ENCODE measurements around the gene PSMB9.

Gene PSMB9

GRCh38 chr6:32835167-32835893, 18.7 kb upstream of the PSMB9 start:
- Histone ChIP-seq H3K4me1 (ENCODE audit: control insufficient read depth, low read depth, low read length) (no peaks in the 10 kb centered on the region), H3K9ac (ENCODE audit: low read length) (no peak overlapping the region), H3K36me3 (ENCODE audit: control insufficient read depth, insufficient read depth, low read length) (no peaks in the 10 kb centered on the region), H3K79me1 (ENCODE audit: low read length) (no peaks in the 10 kb centered on the region), H3K27me3 (ENCODE audit: insufficient read depth, low read length, poor library complexity) (no peaks in the 10 kb centered on the region), H3K18ac (ENCODE audit: low read length) (no peak overlapping the region), H2AK5ac (ENCODE audit: low read length) (no peak overlapping the region), H3K79me2 (ENCODE audit: control insufficient read depth, insufficient read depth, low read length) (no peaks in the 10 kb centered on the region), H3K56ac (ENCODE audit: low read length) (no peak overlapping the region), H4K5ac (ENCODE audit: low read length) (no peak overlapping the region), H3K4ac (ENCODE audit: low read depth, low read length) (no peak overlapping the region), H2BK15ac (replicated peaks; ENCODE audit: low read depth) (no peak overlapping the region), H3K4me2 (ENCODE audit: low read length) (no peak overlapping the region), H2BK120ac (ENCODE audit: low read depth, low read length) (no peak overlapping the region), H2BK5ac (ENCODE audit: low read length) (no peak overlapping the region), H3K4me3 (ENCODE audit: low read length) (no peak overlapping the region), H3K23ac (ENCODE audit: low read length) (no peak overlapping the region), H3K27ac (ENCODE audit: low read depth, low read length) (no peak overlapping the region), H4K8ac (ENCODE audit: low read depth, low read length) (no peak overlapping the region)
- no peak for DNase-seq
- no CpG with 5 or more reads among the region's 16 CpGs for WGBS (ENCODE audit: extremely low coverage, insufficient coverage, low lambda C conversion rate)

GRCh38 chr6:32836873-32837272, 17.1 kb upstream of the PSMB9 start:
- H2BK120ac ChIP-seq (ENCODE audit: low read depth, low read length) = no peak overlapping the region
- DNase-seq = no peak
- no peaks in the 10 kb centered on the region for H3K79me1 ChIP-seq (ENCODE audit: low read length)
- no peak overlapping the region for H4K8ac ChIP-seq (ENCODE audit: low read depth, low read length)
- no peak overlapping the region for H3K4ac ChIP-seq (ENCODE audit: low read depth, low read length)
- H3K4me3 ChIP-seq (ENCODE audit: low read length) = no peak overlapping the region
- no peak overlapping the region for H3K9ac ChIP-seq (ENCODE audit: low read length)
- no peaks in the 10 kb centered on the region for H3K36me3 ChIP-seq (ENCODE audit: control insufficient read depth, insufficient read depth, low read length)
- no peak overlapping the region for H3K27ac ChIP-seq (ENCODE audit: low read depth, low read length)
- no peak overlapping the region for H3K4me2 ChIP-seq (ENCODE audit: low read length)
- no peaks in the 10 kb centered on the region for H3K79me2 ChIP-seq (ENCODE audit: control insufficient read depth, insufficient read depth, low read length)
- H4K5ac ChIP-seq (ENCODE audit: low read length) = no peak overlapping the region
- H3K23ac ChIP-seq (ENCODE audit: low read length) = no peak overlapping the region
- H2BK5ac ChIP-seq (ENCODE audit: low read length) = no peak overlapping the region
- no CpG with 5 or more reads among the region's 2 CpGs for WGBS (ENCODE audit: extremely low coverage, insufficient coverage, low lambda C conversion rate)
- no peaks in the 10 kb centered on the region for H3K27me3 ChIP-seq (ENCODE audit: insufficient read depth, low read length, poor library complexity)
- H3K4me1 ChIP-seq (ENCODE audit: control insufficient read depth, low read depth, low read length) = no peaks in the 10 kb centered on the region
- no peak overlapping the region for H3K56ac ChIP-seq (ENCODE audit: low read length)
- H2BK15ac ChIP-seq (replicated peaks; ENCODE audit: low read depth) = no peak overlapping the region
- no peak overlapping the region for H2AK5ac ChIP-seq (ENCODE audit: low read length)
- no peak overlapping the region for H3K18ac ChIP-seq (ENCODE audit: low read length)

- peak overlapping the region; percentile 74 for H3K4ac ChIP-seq (ENCODE audit: low read depth, low read length)
These were observed 16.3 kb upstream of the PSMB9 start for GRCh38 chr6:32837651-32838113.

GRCh38 chr6:32838114-32838958, 15.7 kb upstream of the PSMB9 start, which contains the start of gene TAP2:
TSS of gene TAP2 (minus strand) at chr6:32838739. CDS start at chr6:32838233, 506 bp downstream.
- Histone ChIP-seq H3K79me1 (ENCODE audit: low read length) (no peaks in the 10 kb centered on the region), H2BK15ac (replicated peaks; ENCODE audit: low read depth) (no peak within 1 kb of the TSS), H3K9ac (ENCODE audit: low read length) (peak within 1 kb of the TSS; percentile 77), H3K4me2 (ENCODE audit: low read length) (peak within 1 kb of the TSS; percentile 58), H3K4ac (ENCODE audit: low read depth, low read length) (peak within 1 kb of the TSS; percentile 74), H3K27ac (ENCODE audit: low read depth, low read length) (no peak within 1 kb of the TSS), H4K5ac (ENCODE audit: low read length) (no peak within 1 kb of the TSS), H2BK120ac (ENCODE audit: low read depth, low read length) (no peak within 1 kb of the TSS), H3K4me1 (ENCODE audit: control insufficient read depth, low read depth, low read length) (no peaks in the 10 kb centered on the region), H3K18ac (ENCODE audit: low read length) (no peak within 1 kb of the TSS), H3K23ac (ENCODE audit: low read length) (peak within 1 kb of the TSS; percentile 18), H2AK5ac (ENCODE audit: low read length) (no peak within 1 kb of the TSS), H4K8ac (ENCODE audit: low read depth, low read length) (no peak within 1 kb of the TSS), H3K36me3 (ENCODE audit: control insufficient read depth, insufficient read depth, low read length) (no peaks in the 10 kb centered on the region), H2BK5ac (ENCODE audit: low read length) (no peak within 1 kb of the TSS), H3K56ac (ENCODE audit: low read length) (peak within 1 kb of the TSS; percentile 94), H3K27me3 (ENCODE audit: insufficient read depth, low read length, poor library complexity) (peaks cover 2% of the 10 kb centered on the region), H3K4me3 (ENCODE audit: low read length) (peak within 1 kb of the TSS; percentile 65), H3K79me2 (ENCODE audit: control insufficient read depth, insufficient read depth, low read length) (no peaks in the 10 kb centered on the region)
- DNase-seq = peak; percentile 92
- WGBS (ENCODE audit: extremely low coverage, insufficient coverage, low lambda C conversion rate) = no CpG with 5 or more reads among the region's 57 CpGs

More at GRCh38 chr6:32837651-32838113, 16.3 kb upstream of the PSMB9 start:
- no peak overlapping the region for H2BK5ac ChIP-seq (ENCODE audit: low read length)
- no peak overlapping the region for H4K5ac ChIP-seq (ENCODE audit: low read length)
- no peak overlapping the region for H4K8ac ChIP-seq (ENCODE audit: low read depth, low read length)
- peak overlapping the region; percentile 18 for H3K23ac ChIP-seq (ENCODE audit: low read length)
- H3K27ac ChIP-seq (ENCODE audit: low read depth, low read length) = no peak overlapping the region
- no peak overlapping the region for H3K18ac ChIP-seq (ENCODE audit: low read length)
- H3K4me1 ChIP-seq (ENCODE audit: control insufficient read depth, low read depth, low read length) = no peaks in the 10 kb centered on the region
- no peaks in the 10 kb centered on the region for H3K79me1 ChIP-seq (ENCODE audit: low read length)
- H3K79me2 ChIP-seq (ENCODE audit: control insufficient read depth, insufficient read depth, low read length) = no peaks in the 10 kb centered on the region
- peak overlapping the region; percentile 45 for H3K4me2 ChIP-seq (ENCODE audit: low read length)
- whole genome bisulfite sequencing (ENCODE audit: extremely low coverage, insufficient coverage, low lambda C conversion rate) = no CpG with 5 or more reads among the region's 12 CpGs
- H3K56ac ChIP-seq (ENCODE audit: low read length) = peak overlapping the region; percentile 18
- DNase-seq = peak; percentile 5
- H2AK5ac ChIP-seq (ENCODE audit: low read length) = no peak overlapping the region
- peak overlapping the region; percentile 21 for H3K9ac ChIP-seq (ENCODE audit: low read length)
- no peak overlapping the region for H3K4me3 ChIP-seq (ENCODE audit: low read length)
- H3K27me3 ChIP-seq (ENCODE audit: insufficient read depth, low read length, poor library complexity) = no peaks in the 10 kb centered on the region
- H2BK120ac ChIP-seq (ENCODE audit: low read depth, low read length) = no peak overlapping the region
- H3K36me3 ChIP-seq (ENCODE audit: control insufficient read depth, insufficient read depth, low read length) = no peaks in the 10 kb centered on the region
- H2BK15ac ChIP-seq (replicated peaks; ENCODE audit: low read depth) = no peak overlapping the region

DNA sequence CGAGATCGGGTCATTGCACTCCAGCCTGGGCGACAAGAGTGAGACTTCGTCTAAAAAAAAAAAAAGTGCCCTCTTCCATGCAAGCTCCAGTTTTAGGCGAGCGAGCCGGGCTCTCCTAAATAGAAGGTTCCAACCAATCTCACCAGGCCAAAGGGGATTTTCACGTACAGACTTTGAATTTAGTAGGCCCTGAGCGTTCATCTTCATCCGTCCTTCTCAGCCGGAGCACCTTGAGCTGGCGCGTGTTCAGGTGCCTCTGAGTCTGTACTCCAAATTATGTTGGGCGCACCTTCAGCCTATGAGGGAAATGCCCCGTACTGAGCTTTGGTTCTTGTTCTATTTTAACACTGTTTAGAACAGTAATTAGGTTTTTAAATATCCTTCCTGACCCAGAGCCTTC, 14.6 kb upstream of the PSMB9 start:
- peaks cover 2% of the 10 kb centered on the region for H3K27me3 ChIP-seq (ENCODE audit: insufficient read depth, low read length, poor library complexity)
- no peak overlapping the region for H3K4me2 ChIP-seq (ENCODE audit: low read length)
- H3K56ac ChIP-seq (ENCODE audit: low read length) = no peak overlapping the region
- H3K79me1 ChIP-seq (ENCODE audit: low read length) = no peaks in the 10 kb centered on the region
- H3K23ac ChIP-seq (ENCODE audit: low read length) = no peak overlapping the region
- no peak overlapping the region for H3K4ac ChIP-seq (ENCODE audit: low read depth, low read length)
- no peak overlapping the region for H3K27ac ChIP-seq (ENCODE audit: low read depth, low read length)
- WGBS (ENCODE audit: extremely low coverage, insufficient coverage, low lambda C conversion rate) = no CpG with 5 or more reads among the region's 15 CpGs
- H2BK15ac ChIP-seq (replicated peaks; ENCODE audit: low read depth) = no peak overlapping the region
- no peaks in the 10 kb centered on the region for H3K79me2 ChIP-seq (ENCODE audit: control insufficient read depth, insufficient read depth, low read length)
- no peaks in the 10 kb centered on the region for H3K4me1 ChIP-seq (ENCODE audit: control insufficient read depth, low read depth, low read length)
- H2AK5ac ChIP-seq (ENCODE audit: low read length) = no peak overlapping the region
- no peak overlapping the region for H3K4me3 ChIP-seq (ENCODE audit: low read length)
- no peak overlapping the region for H4K5ac ChIP-seq (ENCODE audit: low read length)
- H2BK5ac ChIP-seq (ENCODE audit: low read length) = no peak overlapping the region
- no peak for DNase-seq
- no peak overlapping the region for H4K8ac ChIP-seq (ENCODE audit: low read depth, low read length)
- no peaks in the 10 kb centered on the region for H3K36me3 ChIP-seq (ENCODE audit: control insufficient read depth, insufficient read depth, low read length)
- no peak overlapping the region for H3K18ac ChIP-seq (ENCODE audit: low read length)
- H2BK120ac ChIP-seq (ENCODE audit: low read depth, low read length) = no peak overlapping the region
- no peak overlapping the region for H3K9ac ChIP-seq (ENCODE audit: low read length)

Data from mesendoderm (in vitro differentiated cells).